GM19193 (cell line): ENCODE data around the gene SLC41A3.

Experiments
- POLR2A ChIP-seq: IDR thresholded peaks from 4 replicates; pipeline ENCODE4 v1.6.1; 2011; ENCODE audit not compliant: insufficient read depth, insufficient read length; ENCODE audit errors: extremely low read depth

SLC41A3 gene

DNA sequence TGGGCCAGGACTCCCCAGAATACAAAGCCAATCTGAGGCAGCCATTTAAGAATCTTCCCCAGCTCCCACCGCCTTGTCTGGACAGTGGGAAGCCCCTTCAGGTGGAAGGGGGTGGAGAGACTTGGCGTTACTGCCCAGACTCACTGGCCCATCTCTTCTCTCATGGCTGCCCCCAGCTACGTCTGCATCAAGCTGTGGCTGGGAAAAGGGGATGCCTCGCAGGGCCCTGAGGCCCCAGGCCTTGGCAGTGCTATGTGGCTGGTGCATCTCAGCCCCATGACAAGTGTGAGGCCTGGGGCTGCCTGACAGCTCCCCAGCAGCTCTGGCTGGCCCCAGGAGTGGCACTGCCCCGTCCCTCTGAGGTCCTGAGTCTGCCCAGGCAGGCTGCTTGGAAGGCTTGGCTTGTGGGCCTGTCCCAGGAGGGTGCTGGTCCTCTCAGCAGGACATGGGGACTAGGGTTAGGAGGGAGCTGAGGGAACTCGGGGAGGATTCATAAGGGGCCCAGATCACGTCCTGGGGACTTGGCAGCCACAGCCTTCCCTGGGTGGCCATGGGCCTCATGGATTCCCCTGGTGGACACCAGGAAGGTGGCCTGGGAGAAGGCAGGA lies 20.2 kb upstream of the SLC41A3 start:
- no peak for TF ChIP-seq POLR2A

DNA sequence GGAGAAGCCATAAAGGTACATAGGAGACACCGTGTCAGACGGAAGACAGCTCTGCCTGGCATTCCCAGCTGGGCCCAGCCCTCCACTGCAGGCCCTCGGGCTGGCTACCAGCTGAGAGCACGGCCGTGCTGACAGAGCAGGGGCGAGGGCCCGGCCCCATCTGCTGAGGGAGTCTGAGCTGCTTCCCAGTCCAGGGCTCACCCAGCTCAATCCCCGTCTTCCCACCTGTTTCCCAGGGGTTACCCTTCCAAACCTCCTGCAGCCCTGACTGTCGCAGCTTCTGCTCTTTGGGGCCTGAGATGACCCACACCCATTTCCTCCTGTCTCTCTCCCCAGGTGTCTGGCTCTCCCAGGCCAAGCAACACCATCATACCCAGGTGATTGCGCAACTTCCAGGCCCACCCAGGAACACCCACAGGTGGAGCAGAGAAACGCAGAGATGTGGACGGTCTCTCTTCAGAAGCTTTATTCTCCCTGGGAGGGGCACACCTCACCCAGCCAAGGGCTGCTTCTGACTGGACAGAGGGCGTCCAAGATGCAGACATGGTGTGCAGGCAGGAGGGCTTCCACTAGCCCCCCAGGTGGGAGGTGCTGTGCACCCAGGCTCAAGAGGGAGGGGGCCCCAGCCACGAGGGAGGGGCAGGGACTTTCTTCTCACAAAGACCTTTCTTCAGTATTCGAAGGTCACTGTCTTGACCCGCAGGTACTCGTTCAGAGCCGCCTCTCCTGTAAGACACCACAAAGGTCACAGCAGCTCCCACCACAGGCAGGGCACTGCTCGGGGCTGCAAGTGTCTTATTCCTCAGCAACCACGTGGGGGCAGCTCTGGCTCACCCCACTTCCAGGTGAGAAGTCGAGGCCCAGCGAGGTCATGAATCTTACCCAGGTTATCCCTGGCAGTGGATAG lies 19.4 kb upstream of the SLC41A3 start:
- no peak for TF ChIP-seq POLR2A

DNA sequence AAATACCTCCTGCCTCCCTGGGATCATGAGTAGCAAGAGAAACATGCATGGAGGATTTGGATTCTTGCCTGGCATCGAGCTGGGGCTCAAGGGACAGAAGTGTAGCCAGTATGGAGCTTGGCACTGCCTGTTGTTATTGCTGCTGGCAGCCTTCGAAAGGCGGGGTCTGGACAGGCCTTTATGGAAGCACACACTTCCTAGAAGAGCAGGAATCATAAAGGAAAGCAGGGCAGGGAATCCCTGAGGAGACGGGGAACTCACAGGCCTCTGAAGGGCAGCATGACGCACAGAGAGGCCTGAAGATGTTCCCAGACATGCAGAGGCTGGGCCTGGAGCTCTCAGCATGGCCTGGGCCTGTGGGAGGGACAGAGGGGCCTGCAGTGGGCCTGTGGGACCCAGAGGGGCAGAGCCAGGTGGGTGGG lies 18.6 kb upstream of the SLC41A3 start:
- TF ChIP-seq POLR2A: no peak

DNA sequence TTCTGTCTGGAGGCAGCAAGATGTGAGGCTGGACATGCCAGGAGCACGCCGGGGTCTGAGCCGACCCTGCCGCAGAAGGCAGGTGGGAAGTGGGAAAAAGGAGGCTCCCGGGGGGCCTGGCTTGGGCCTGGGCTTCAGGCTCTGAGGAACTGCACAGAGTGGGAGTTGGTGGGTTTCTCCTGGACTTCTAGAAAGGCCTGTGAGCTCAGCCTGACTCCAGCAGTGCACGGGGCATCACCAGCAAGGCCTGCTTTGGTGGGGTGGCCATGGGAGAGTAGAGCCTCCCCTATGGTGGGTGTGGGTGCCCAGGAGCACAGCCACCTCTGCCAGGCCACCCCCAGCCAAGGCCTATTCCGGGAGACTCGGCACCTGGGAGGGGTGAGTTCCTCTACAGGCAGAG lies 18.1 kb upstream of the SLC41A3 start:
- TF ChIP-seq POLR2A: no peak

DNA sequence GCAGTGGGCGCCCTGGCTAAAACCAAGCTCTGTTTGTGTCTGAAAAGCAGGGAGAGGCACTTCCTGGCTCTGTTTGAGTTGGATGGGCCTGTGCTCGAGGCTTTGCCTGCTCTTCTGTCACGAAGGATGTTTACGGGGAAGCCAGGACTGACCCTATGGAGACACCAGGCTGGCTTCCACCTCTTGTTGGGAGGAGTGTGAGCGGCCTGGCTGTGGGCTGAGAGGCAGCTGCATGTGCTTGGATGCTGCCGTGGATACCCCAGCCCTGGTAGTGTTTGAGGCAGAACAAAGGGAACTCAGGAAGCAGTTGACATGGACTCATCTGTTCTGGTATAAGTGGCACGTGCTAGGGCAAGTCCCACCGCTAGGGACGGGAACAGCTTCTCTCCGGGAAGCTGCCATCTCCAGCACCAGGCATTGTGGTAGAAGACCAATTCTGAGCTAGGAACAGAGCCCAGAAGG lies 17.6 kb upstream of the SLC41A3 start:
- TF ChIP-seq POLR2A: no peak

DNA sequence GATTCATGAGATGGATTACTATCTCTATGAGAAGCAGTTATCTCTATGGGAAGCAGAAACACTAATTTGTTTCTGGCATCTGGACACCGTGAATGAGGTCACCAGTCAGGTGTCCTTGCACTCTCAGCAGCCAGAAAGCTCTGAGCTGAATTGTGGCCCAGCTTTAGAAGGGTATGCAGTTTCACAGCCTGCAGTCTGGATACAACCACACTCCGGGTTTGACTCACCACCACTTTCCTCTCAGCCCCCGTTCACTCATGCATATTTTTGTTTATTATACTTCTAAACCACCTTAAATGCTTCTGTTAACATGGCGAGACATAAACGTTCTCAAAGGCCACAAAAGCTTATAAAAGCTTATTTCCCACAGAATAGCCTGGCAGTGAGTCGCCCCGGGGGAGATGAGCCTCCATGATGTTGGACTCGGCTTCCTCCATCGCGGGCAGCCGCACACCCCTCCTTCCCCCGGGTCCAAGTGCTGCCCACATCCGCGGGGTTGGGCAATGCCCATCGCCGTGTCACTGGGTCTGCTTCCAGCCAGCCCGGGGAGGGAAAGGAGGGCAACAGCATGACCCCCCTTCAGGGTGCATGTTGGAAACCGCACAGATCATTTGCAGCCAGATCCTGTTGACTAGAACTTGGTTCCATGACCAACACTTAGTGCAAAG lies 16.8 kb upstream of the SLC41A3 start:
- no peak for TF ChIP-seq POLR2A

DNA sequence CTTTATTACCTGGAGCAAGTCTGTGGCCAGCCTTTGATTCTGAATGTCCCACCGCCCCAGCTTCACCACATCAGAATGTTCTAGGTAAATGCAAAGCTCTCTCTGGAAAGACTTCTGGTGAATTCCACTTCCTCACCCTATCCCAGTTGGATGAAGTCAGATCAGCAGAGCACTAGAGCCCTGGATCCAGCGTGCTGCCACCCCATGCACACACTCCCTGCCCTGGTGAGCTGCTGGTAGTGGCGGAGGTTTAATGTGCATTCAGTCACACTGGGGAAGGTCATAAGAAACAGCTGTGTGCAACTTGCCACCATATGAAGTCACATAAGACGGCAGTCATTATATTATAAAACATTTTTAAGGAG lies 16.3 kb upstream of the SLC41A3 start:
- TF ChIP-seq POLR2A: no peak

DNA sequence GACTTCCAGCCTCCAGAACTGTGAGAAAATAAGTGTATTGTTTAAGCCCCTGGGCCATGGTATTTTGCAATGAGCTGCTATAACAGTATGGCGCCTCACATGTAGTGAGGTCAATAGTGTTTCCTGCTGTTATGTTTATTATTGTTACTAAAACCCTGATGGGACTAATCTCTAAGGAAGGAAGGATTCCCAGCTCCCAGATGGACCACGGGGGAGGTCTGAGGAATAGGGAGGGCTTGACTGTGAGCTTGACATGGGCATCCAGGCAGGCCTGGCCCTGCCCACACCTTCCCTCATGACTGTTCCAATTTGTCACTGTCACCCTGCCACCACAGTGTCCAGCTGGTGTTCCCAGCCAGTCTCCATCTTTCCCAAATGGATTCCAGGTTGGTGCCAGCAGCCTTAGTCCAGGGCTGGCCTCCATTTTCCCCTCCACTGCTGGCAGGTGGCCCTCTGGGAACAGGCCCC lies 14.5 kb upstream of the SLC41A3 start:
- no peak for TF ChIP-seq POLR2A

DNA sequence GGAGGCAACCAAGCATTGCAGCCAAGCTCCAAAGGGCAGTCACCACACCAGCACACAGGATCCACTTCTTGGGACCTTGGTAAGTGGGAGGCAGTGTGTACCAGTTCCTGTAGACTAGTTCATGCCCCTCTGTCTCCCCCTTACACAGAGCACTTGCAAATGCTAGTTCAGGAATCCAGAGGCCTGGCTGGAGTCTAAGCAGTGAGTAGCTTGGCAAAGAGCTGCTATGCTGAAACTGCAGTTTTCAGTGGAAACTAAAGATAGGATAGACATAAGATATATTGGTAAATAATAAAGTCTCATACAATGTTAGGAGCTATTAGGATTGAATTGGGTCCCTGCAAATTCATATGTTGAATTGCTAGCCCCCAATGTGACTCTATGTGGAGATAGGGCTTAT lies 13.9 kb upstream of the SLC41A3 start:
- TF ChIP-seq POLR2A: no peak

DNA sequence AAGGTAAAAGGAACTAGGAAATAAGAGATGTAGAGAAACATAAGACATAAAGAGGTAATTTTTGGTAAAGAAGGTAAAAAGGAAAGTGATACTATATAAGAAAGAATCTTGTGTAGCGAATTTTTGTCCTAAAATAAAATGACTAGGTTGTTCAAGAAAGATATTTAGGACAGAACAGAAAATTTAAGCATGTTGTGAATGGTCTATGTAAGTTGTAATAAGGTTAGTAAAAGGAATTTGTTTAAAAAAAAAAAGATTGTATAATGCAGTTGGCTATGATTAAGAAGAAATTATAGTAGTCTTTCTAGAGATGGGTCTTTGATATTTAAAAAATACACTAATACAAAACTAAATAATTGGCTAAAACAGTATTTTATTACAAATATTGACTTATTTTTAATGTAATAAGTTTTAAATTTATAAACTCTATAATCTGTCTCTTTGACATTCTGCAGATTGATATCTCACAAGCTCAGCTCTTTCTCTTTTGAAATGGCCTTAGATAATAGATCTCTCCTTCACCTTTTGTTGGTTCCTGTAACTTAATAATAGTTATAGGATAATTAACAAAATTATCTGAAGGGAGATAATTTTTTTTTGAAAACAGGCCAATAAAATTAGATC lies 3.7 kb upstream of the SLC41A3 start:
- TF ChIP-seq POLR2A: no peak

DNA sequence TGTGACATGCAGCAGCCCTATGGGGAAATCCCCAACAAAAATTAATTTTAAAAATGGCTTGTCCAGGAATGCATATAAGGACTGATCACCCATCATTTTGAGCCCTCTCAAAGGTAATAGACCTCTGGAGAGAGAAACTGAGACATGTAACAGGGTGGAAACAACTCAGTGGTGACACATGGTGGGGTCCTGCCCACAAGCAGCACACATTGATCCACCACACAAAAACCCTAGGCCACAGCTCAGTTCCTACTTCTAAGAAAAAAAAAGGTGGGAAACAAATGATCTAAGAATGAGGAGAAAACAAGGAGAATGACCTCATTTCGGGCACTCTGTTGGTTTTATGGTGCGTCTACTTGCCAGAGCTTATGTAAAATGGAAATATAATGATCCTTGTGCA lies 1.9 kb upstream of the SLC41A3 start:
- TF ChIP-seq POLR2A: no peak

DNA sequence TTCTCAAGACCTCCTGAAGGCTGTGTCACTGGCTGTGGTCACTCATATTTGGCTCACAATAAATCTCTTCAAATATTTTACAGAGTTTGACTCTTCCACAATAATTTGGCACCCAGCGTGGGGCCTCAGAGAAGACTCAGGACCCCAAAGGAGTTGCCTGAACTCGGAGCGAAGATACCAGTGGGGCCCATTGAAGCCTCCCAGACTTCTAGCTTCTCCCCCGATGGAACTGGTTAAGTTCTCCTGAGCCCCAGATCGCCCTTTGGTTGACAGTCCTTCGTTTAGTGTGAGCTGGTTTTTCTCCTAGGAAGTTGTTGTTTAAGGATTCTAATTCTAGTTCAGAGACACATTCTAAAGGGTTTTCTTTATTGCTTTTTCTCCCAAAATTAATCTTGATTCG lies 1.4 kb upstream of the SLC41A3 start:
- no peak for TF ChIP-seq POLR2A

DNA sequence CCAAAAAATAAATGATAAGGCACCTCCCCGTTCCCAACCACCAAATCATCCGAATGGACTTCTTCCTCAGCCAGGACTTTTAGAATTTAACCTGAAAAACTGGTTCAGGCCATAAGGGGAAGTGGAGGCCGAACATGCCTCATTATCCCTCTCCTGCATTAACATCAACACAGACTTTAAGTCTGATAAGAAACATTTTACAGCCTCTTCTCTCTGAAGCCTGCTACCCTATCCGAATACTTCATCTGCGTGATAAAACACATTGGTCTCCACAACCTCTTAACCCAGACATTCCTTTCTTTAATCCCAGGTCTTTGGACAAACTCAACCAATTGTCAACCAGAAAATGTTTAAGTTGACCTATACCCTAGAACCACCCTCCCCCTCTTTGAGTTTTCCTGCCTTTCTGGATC lies 850 bp upstream of the SLC41A3 start:
- no peak for TF ChIP-seq POLR2A

DNA sequence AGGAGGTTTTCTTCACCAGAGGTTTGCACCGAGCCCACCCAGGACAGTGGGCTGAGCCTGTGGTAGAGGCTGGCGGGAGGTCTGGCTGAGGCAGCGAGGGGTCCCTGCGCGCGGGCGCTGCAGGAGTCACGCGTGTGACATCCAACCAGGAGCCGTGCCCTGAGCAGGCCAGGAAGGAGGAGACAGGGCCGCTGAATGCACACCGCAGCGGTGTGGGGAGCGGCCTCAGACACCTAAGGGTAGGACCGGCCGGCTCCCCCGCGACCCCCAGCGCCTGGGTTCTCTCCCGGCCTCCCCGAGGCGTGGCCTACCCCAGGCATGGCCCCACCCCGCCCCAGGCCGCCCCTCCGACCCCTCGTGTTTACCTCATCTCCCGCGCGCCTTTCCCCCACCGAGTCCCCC lies 412 bp downstream of the SLC41A3 start:
- no peak for TF ChIP-seq POLR2A

DNA sequence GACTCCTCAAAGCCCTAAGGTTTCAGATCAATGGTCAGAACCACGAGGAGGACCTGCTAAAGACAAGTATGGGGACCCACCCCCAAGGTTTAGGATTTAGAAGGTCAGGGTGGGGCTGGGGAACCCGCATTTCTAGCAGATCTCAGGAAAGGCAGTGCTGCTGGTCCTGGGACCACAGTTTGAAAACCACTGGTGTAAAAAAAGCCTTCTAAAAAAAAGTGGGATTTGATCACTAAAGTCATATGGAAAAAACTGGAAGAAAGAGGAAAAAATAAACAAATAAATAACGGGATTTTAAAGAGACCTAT lies 832 bp downstream of the SLC41A3 start:
- TF ChIP-seq POLR2A: no peak

DNA sequence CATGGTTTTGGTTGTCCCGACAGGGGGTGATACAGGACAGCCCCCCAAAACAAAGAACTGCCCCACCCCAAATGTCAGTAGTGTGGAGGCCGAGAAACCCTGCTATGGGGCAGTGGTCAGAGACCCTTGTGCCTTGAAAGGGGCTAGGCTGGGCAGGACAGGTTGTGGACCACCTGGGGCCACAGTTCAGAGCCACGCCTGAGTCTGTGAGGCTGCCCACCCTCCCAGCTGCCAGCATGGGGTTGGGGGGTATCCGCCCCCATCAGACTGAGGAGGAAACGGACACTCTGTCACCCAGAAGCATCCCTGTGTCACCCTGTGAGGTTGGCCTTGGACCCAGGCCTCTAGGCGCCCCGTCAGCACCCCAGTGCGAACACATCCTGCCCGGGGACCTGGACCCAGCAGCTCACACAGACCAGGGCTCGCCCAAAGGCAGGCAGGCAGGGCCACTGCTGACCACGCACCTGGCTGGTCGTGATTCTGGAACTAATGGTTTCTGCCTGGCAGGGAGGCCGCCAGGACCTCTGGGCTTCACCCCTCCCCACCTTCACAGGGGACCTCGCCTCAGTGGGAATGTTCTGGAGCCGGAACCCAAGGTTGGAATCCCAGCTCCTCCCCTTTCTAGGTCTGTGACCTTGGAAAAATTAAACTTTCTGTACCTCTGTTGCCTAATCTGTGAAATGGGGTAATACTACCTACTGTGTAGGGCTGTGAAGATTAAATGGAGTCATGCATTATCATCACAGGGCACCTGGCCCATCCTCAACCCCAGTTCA lies 1.4 kb downstream of the SLC41A3 start:
- TF ChIP-seq POLR2A: no peak
